ENCODE data around the gene OPCML.

OPCML gene

GRCh38 chr11:132913295-132913694, 619.0 kb downstream of the OPCML start:
- H3K9me3 ChIP-seq (ENCODE audit: control insufficient read depth, low read length) = no peaks in the 10 kb centered on the region
- H3K36me3 ChIP-seq (ENCODE audit: control insufficient read depth, insufficient read depth, low read length) = no peaks in the 10 kb centered on the region
- H3K27me3 ChIP-seq (ENCODE audit: control insufficient read depth, insufficient read depth, low read length, poor library complexity, severe bottlenecking) = no peaks in the 10 kb centered on the region
- H3K4me1 ChIP-seq (ENCODE audit: control insufficient read depth, insufficient read depth, low read length) = peaks cover 3% of the 10 kb centered on the region
- WGBS, 2 experiments = 92 to 96% methylated on average over 6 of the region's 6 CpGs
- H3K27ac ChIP-seq (ENCODE audit: insufficient read depth, low read depth, low read length, poor library complexity, severe bottlenecking) = no peak overlapping the region
- H3K4me3 ChIP-seq (ENCODE audit: insufficient read depth, low read depth, low read length) = no peak overlapping the region

- no peaks in the 10 kb centered on the region for H3K9me3 ChIP-seq (ENCODE audit: control insufficient read depth, low read length)
- no peaks in the 10 kb centered on the region for H3K27me3 ChIP-seq (ENCODE audit: control insufficient read depth, insufficient read depth, low read length, poor library complexity, severe bottlenecking)
- no peaks in the 10 kb centered on the region for H3K36me3 ChIP-seq (ENCODE audit: control insufficient read depth, insufficient read depth, low read length)
- no peak overlapping the region for H3K4me3 ChIP-seq (ENCODE audit: insufficient read depth, low read depth, low read length)
- H3K4me1 ChIP-seq (ENCODE audit: control insufficient read depth, insufficient read depth, low read length) = peaks cover 3% of the 10 kb centered on the region
- 89 to 92% methylated on average over 7 of the region's 7 CpGs for WGBS, 2 experiments
- H3K27ac ChIP-seq (ENCODE audit: insufficient read depth, low read depth, low read length, poor library complexity, severe bottlenecking) = no peak overlapping the region
Measured at GRCh38 chr11:132911186-132911585, 621.1 kb downstream of the OPCML start.

GRCh38 chr11:132910011-132910760, 622.1 kb downstream of the OPCML start:
- no peak overlapping the region for H3K4me3 ChIP-seq (ENCODE audit: insufficient read depth, low read depth, low read length)
- peaks cover 3% of the 10 kb centered on the region for H3K4me1 ChIP-seq (ENCODE audit: control insufficient read depth, insufficient read depth, low read length)
- H3K9me3 ChIP-seq (ENCODE audit: control insufficient read depth, low read length) = no peaks in the 10 kb centered on the region
- H3K27ac ChIP-seq (ENCODE audit: insufficient read depth, low read depth, low read length, poor library complexity, severe bottlenecking) = no peak overlapping the region
- WGBS, 2 experiments = 67 to 74% methylated on average over 17 of the region's 18 CpGs
- no peaks in the 10 kb centered on the region for H3K27me3 ChIP-seq (ENCODE audit: control insufficient read depth, insufficient read depth, low read length, poor library complexity, severe bottlenecking)
- H3K36me3 ChIP-seq (ENCODE audit: control insufficient read depth, insufficient read depth, low read length) = no peaks in the 10 kb centered on the region

GRCh38 chr11:132909021-132909606, 623.2 kb downstream of the OPCML start:
- WGBS, 2 experiments = 94 to 97% methylated on average over 8 of the region's 8 CpGs
- peaks cover 3% of the 10 kb centered on the region for H3K4me1 ChIP-seq (ENCODE audit: control insufficient read depth, insufficient read depth, low read length)

GRCh38 chr11:132908414-132908810, 623.9 kb downstream of the OPCML start:
- Histone ChIP-seq H3K9me3 (ENCODE audit: control insufficient read depth, low read length) (no peaks in the 10 kb centered on the region), H3K4me1 (ENCODE audit: control insufficient read depth, insufficient read depth, low read length) (peaks cover 3% of the 10 kb centered on the region), H3K27ac (ENCODE audit: insufficient read depth, low read depth, low read length, poor library complexity, severe bottlenecking) (no peak overlapping the region), H3K4me3 (ENCODE audit: insufficient read depth, low read depth, low read length) (no peak overlapping the region), H3K27me3 (ENCODE audit: control insufficient read depth, insufficient read depth, low read length, poor library complexity, severe bottlenecking) (no peaks in the 10 kb centered on the region), H3K36me3 (ENCODE audit: control insufficient read depth, insufficient read depth, low read length) (no peaks in the 10 kb centered on the region)
- WGBS, 2 experiments = 91 to 95% methylated on average over 4 of the region's 4 CpGs

More at GRCh38 chr11:132909021-132909606, 623.2 kb downstream of the OPCML start:
- Histone ChIP-seq H3K27ac (ENCODE audit: insufficient read depth, low read depth, low read length, poor library complexity, severe bottlenecking) (no peak overlapping the region), H3K27me3 (ENCODE audit: control insufficient read depth, insufficient read depth, low read length, poor library complexity, severe bottlenecking) (no peaks in the 10 kb centered on the region), H3K9me3 (ENCODE audit: control insufficient read depth, low read length) (no peaks in the 10 kb centered on the region), H3K36me3 (ENCODE audit: control insufficient read depth, insufficient read depth, low read length) (no peaks in the 10 kb centered on the region), H3K4me3 (ENCODE audit: insufficient read depth, low read depth, low read length) (no peak overlapping the region)

GRCh38 chr11:132907651-132908413, 624.5 kb downstream of the OPCML start:
- Histone ChIP-seq H3K4me1 (ENCODE audit: control insufficient read depth, insufficient read depth, low read length) (peaks cover 3% of the 10 kb centered on the region), H3K4me3 (ENCODE audit: insufficient read depth, low read depth, low read length) (no peak overlapping the region), H3K36me3 (ENCODE audit: control insufficient read depth, insufficient read depth, low read length) (no peaks in the 10 kb centered on the region), H3K9me3 (ENCODE audit: control insufficient read depth, low read length) (no peaks in the 10 kb centered on the region), H3K27ac (ENCODE audit: insufficient read depth, low read depth, low read length, poor library complexity, severe bottlenecking) (no peak overlapping the region), H3K27me3 (ENCODE audit: control insufficient read depth, insufficient read depth, low read length, poor library complexity, severe bottlenecking) (no peaks in the 10 kb centered on the region)
- WGBS, 2 experiments = 95 to 96% methylated on average over 8 of the region's 8 CpGs

- H3K9me3 ChIP-seq (ENCODE audit: control insufficient read depth, low read length) = no peaks in the 10 kb centered on the region
- H3K4me1 ChIP-seq (ENCODE audit: control insufficient read depth, insufficient read depth, low read length) = peaks cover 6% of the 10 kb centered on the region
- H3K36me3 ChIP-seq (ENCODE audit: control insufficient read depth, insufficient read depth, low read length) = no peaks in the 10 kb centered on the region
- no peak overlapping the region for H3K27ac ChIP-seq (ENCODE audit: insufficient read depth, low read depth, low read length, poor library complexity, severe bottlenecking)
- 88 to 92% methylated on average over 5 of the region's 5 CpGs for WGBS, 2 experiments
- no peaks in the 10 kb centered on the region for H3K27me3 ChIP-seq (ENCODE audit: control insufficient read depth, insufficient read depth, low read length, poor library complexity, severe bottlenecking)
- H3K4me3 ChIP-seq (ENCODE audit: insufficient read depth, low read depth, low read length) = no peak overlapping the region
Measured at GRCh38 chr11:132904607-132905006, 627.7 kb downstream of the OPCML start.

GRCh38 chr11:132904091-132904490, 628.2 kb downstream of the OPCML start:
- H3K36me3 ChIP-seq (ENCODE audit: control insufficient read depth, insufficient read depth, low read length) = no peaks in the 10 kb centered on the region
- WGBS, 2 experiments = 94 to 97% methylated on average over 1 of the region's 1 CpG
- H3K27me3 ChIP-seq (ENCODE audit: control insufficient read depth, insufficient read depth, low read length, poor library complexity, severe bottlenecking) = no peaks in the 10 kb centered on the region
- H3K27ac ChIP-seq (ENCODE audit: insufficient read depth, low read depth, low read length, poor library complexity, severe bottlenecking) = no peak overlapping the region
- no peaks in the 10 kb centered on the region for H3K9me3 ChIP-seq (ENCODE audit: control insufficient read depth, low read length)
- peaks cover 6% of the 10 kb centered on the region for H3K4me1 ChIP-seq (ENCODE audit: control insufficient read depth, insufficient read depth, low read length)
- no peak overlapping the region for H3K4me3 ChIP-seq (ENCODE audit: insufficient read depth, low read depth, low read length)

- Histone ChIP-seq H3K27ac (ENCODE audit: insufficient read depth, low read depth, low read length, poor library complexity, severe bottlenecking) (no peak overlapping the region), H3K4me3 (ENCODE audit: insufficient read depth, low read depth, low read length) (no peak overlapping the region), H3K9me3 (ENCODE audit: control insufficient read depth, low read length) (no peaks in the 10 kb centered on the region), H3K4me1 (ENCODE audit: control insufficient read depth, insufficient read depth, low read length) (peaks cover 6% of the 10 kb centered on the region), H3K36me3 (ENCODE audit: control insufficient read depth, insufficient read depth, low read length) (no peaks in the 10 kb centered on the region), H3K27me3 (ENCODE audit: control insufficient read depth, insufficient read depth, low read length, poor library complexity, severe bottlenecking) (no peaks in the 10 kb centered on the region)
- 81 to 84% methylated on average over 12 to 14 of the region's 14 CpGs for WGBS, 2 experiments
Measured at GRCh38 chr11:132901638-132902471, 630.4 kb downstream of the OPCML start.
